ENCODE data around the gene KRTAP17-1. TPM values are rescaled to one million over a fixed set of nuclear protein-coding genes. Genes with fewer than 3 reads are reported as not detected.

KRTAP17-1 gene
- total RNA-seq, 1 donor from 2014 or later: not detected

DNA sequence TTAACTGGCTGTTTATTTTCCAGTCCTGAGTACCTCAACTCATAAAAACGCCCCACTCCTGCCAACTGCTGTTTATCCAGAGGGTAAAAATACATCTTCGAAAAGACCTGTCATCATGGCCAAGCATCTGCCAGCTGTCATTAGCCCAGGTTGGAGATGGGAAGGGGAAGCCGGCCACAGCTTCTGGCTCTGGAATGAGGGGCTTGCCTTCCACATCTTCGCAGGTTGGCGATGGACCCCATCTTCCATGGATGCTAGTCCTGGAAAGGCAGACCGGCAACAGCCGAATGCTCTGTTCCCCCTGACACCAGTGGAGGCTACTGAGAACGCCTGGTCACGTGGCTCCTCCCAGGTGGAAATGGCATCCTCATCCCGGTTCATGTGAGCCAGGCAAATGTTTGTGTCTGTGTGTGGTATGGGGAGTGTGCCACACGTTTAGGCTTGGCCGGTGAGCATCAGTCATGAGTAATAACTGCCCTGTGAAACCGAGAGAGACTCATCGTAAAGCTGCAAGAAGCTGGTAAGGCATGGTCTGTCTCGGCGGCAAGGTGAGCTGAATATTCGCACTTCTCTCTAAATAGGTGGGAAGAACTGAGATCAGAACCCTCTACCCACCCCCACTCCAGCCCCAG lies 420 bp upstream of the KRTAP17-1 start:
- peaks cover 6% of the 10 kb centered on the region for H3K9me3 Mint-ChIP-seq
- no peak overlapping the region for H3K4me3 Mint-ChIP-seq
- H3K4me1 Mint-ChIP-seq: no peaks in the 10 kb centered on the region
- TF ChIP-seq, protein P1, sequence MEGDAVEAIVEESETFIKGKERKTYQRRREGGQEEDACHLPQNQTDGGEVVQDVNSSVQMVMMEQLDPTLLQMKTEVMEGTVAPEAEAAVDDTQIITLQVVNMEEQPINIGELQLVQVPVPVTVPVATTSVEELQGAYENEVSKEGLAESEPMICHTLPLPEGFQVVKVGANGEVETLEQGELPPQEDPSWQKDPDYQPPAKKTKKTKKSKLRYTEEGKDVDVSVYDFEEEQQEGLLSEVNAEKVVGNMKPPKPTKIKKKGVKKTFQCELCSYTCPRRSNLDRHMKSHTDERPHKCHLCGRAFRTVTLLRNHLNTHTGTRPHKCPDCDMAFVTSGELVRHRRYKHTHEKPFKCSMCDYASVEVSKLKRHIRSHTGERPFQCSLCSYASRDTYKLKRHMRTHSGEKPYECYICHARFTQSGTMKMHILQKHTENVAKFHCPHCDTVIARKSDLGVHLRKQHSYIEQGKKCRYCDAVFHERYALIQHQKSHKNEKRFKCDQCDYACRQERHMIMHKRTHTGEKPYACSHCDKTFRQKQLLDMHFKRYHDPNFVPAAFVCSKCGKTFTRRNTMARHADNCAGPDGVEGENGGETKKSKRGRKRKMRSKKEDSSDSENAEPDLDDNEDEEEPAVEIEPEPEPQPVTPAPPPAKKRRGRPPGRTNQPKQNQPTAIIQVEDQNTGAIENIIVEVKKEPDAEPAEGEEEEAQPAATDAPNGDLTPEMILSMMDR (conservative IDR thresholded peaks at IDR 0.05): no peak
- peaks cover 17% of the 10 kb centered on the region for H3K27me3 Mint-ChIP-seq (ENCODE audit: low read depth)
- no peak for DNase-seq (ENCODE audit: low read depth, low spot score)
- no peak overlapping the region for H3K27ac Mint-ChIP-seq (ENCODE audit: unreplicated experiment)
- no peaks in the 10 kb centered on the region for H3K36me3 Mint-ChIP-seq (ENCODE audit: low read depth)

DNA sequence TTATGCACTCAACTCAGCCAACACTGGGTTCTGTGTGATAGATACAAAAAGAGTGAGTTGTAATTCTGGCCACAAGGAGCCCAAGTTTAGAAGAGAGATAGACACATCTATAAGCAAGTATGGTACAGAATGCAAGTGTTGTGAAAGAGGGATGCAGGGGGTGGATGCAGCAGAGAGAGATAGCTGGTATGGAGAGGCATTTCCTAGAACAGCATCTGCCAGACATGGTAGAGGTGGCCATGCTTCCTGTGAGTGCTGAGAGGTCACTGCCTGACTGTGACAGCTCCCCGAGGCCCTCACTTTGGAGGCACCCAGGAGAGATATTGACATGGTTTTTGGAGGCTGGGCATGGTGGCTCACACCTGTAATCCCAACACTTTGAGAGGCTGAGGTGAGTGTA lies 4.4 kb downstream of the KRTAP17-1 start:
- no peaks in the 10 kb centered on the region for H3K9me3 Mint-ChIP-seq
- H3K4me3 Mint-ChIP-seq: no peak overlapping the region
- TF ChIP-seq, protein P1 (conservative IDR thresholded peaks at IDR 0.05): no peak
- no peak overlapping the region for H3K27ac Mint-ChIP-seq (ENCODE audit: unreplicated experiment)
- DNase-seq (ENCODE audit: low read depth, low spot score): no peak
- H3K4me1 Mint-ChIP-seq: no peaks in the 10 kb centered on the region
- no peaks in the 10 kb centered on the region for H3K36me3 Mint-ChIP-seq (ENCODE audit: low read depth)
- H3K27me3 Mint-ChIP-seq (ENCODE audit: low read depth): peaks cover 44% of the 10 kb centered on the region

DNA sequence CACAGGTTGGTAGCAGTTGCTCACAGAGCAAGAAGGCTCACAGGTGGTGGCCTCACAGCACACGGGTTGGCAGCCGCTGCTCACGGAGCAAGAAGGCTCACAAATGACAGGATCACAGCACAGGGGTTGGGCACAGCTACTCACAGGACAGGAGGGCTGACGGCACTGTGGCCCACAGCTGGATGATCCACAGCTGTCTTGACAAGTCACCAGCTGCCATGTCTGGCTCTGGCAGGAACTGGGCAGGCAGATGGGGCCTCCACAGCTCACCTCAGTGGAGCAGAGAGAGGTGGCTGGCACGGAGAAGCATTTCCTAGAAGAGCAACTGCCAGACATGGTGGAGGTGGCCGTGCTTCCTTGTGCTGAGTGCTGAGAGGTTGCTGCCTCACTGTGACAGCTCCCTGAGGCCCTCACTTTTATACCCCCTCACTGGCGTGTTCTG lies 6.6 kb downstream of the KRTAP17-1 start, which contains the start of gene KRTAP16-1:
Gene KRTAP16-1, minus strand, starts transcription at position 392 of the 442 bp plus-strand sequence. Its CDS starts 56 bp downstream, at position 336.
- Mint-ChIP-seq H3K9me3 (no peaks in the 10 kb centered on the region), H3K27ac (ENCODE audit: unreplicated experiment) (peak within 1 kb of the TSS; percentile 9), H3K4me1 (no peaks in the 10 kb centered on the region), H3K27me3 (ENCODE audit: low read depth) (peaks cover 41% of the 10 kb centered on the region), H3K4me3 (no peak within 1 kb of the TSS), H3K36me3 (ENCODE audit: low read depth) (no peaks in the 10 kb centered on the region)
- TF ChIP-seq, protein P1 (conservative IDR thresholded peaks at IDR 0.05): no peak
- DNase-seq (ENCODE audit: low read depth, low spot score): no peak

DNA sequence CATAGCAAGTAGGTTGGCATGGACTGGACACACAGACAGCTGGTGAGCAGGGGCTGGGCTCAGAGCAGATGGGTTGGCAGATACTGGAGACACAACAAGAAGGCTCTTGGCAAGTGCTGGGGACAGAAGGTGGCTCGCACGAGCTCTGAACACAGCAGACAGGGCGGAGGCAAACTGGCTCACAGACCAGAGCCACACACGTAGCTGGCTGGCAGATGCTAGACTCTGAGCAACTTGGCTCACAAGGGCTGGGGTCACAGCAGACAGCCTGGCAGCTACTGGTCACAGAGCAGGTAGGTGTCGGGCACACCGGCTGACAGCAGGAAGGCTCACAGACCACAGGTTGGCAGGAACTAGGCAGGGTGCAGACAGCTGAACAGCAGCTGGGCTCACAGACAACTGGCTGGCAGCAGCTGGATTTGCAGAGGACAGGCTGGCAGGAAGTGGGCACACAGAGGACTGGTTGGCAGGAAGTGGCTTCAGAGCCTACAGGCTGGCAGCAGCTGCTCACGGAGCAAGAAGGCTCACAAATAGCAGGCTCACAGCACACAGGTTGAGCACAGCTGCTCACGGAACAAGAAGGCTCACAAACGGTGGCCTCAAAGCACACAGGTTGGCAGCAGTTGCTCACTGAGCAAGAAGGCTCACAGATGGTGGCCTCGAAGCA lies 7.1 kb downstream of the KRTAP17-1 start:
- Mint-ChIP-seq H3K27ac (ENCODE audit: unreplicated experiment) (no peak overlapping the region), H3K4me3 (no peak overlapping the region), H3K36me3 (ENCODE audit: low read depth) (no peaks in the 10 kb centered on the region), H3K4me1 (no peaks in the 10 kb centered on the region), H3K9me3 (no peaks in the 10 kb centered on the region), H3K27me3 (ENCODE audit: low read depth) (peaks cover 41% of the 10 kb centered on the region)
- TF ChIP-seq, protein P1 (conservative IDR thresholded peaks at IDR 0.05): no peak
- DNase-seq (ENCODE audit: low read depth, low spot score): no peak

DNA sequence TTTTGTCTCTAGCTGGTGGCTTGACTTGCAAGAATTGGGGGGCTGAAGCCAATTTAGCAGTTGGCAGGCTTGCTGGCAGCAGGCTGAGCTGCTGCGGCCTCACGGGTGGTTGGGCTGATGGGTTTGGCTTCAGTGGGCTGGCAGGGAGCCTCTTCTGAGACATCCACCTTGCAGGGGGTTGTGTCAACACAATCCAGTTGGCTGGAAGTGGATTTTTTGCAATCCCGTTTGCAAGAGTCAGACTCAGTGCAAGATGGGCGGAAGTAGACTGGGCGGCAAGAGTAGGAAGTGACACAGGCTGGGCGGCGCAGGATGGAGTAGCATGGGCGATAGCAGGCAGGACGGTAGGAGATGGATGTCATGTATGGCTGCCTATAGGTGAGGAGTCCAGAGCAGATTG lies 7.9 kb downstream of the KRTAP17-1 start:
- TF ChIP-seq, protein P1 (conservative IDR thresholded peaks at IDR 0.05): no peak
- Mint-ChIP-seq H3K4me1 (no peaks in the 10 kb centered on the region), H3K9me3 (no peaks in the 10 kb centered on the region), H3K4me3 (no peak overlapping the region), H3K27me3 (ENCODE audit: low read depth) (peaks cover 39% of the 10 kb centered on the region), H3K36me3 (ENCODE audit: low read depth) (no peaks in the 10 kb centered on the region), H3K27ac (ENCODE audit: unreplicated experiment) (peak overlapping the region; percentile 79)
- no peak for DNase-seq (ENCODE audit: low read depth, low spot score)

All from neural crest cell (in vitro differentiated cells).